CD4-positive, alpha-beta T cell treated with Interleukin-4 for 1 hour (primary cell): Measurements from ENCODE around the gene ZMYND19.
"Not testable (repeated sequence)": the region's sequence is repeated elsewhere in the genome, so short reads cannot be mapped to it uniquely, and the experiment has no call there.

ENCODE experiments used
- DNase-seq, 2 donors: peaks; one replicate each; pipeline ENCODE4 v3.0.0-alpha.2; 2020 to 2022

The ZMYND19 gene

GRCh38 chr9:137552022-137552768 is 38.1 kb downstream of the ZMYND19 start:
- DNase-seq = no peak

DNA sequence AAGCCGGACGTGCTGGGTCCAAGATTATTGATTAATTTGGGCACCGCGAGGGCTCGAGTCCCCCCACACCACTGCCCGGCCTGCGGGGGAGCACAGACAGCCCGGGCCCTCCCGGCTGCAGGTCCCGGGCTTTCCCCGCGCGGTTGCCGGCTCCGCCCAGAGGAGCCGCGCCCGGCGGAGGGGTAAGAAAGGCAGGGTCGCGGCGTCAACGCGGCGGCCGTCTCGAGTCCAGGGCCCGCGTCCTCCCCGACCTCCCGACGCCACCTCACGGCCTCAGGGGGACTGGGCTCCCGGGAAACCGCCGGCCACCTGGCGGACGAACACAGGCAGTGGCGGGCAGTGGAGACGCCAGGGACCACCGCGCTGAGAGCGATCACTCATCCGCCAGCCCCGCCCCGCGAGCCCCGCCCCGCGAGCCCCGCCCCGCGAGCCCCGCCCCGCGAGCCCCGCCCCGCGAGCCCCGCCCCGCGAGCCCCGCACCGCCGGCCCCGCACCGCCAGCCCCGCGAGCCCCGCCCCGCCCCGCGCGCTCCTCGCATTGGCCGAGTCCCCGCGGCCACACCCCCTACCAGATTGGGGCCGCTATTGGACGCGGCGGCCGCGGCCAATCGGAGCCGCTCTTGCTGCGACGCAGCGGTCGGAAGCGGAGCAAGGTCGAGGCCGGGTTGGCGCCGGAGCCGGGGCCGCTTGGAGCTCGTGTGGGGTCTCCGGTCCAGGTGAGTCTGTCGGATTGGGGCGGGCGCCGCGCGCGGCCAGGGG is 38.9 kb downstream of the ZMYND19 start, which contains the start of gene MRPL41:
Gene MRPL41 (plus strand): TSS at position 616 of the 758 bp plus-strand sequence. CDS start 203 bp downstream, outside the sequence.
- peak; percentile 90 to 91 for DNase-seq

DNA sequence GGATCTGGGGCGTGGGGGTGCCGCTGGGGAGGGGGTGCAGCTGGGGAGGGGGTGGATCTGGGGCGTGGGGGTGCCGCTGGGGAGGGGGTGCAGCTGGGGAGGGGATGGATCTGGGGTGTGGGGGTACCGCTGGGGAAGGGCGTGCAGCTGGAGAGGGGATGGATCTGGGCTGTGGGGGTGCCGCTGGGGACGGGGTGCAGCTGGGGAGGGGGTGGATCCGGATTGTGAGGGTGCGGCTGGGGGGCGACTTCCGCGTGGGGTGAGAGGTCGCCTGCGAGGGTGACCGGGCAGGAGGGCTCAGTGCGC is 39.4 kb downstream of the ZMYND19 start:
- not testable (repeated sequence) for DNase-seq

GRCh38 chr9:137550231-137550621 is 40.1 kb downstream of the ZMYND19 start, which contains the start of gene PNPLA7:
Gene PNPLA7 (minus strand): TSS chr9:137550402. CDS start chr9:137550197, 205 bp downstream.
- DNase-seq = peak; percentile 54 to 63

DNA sequence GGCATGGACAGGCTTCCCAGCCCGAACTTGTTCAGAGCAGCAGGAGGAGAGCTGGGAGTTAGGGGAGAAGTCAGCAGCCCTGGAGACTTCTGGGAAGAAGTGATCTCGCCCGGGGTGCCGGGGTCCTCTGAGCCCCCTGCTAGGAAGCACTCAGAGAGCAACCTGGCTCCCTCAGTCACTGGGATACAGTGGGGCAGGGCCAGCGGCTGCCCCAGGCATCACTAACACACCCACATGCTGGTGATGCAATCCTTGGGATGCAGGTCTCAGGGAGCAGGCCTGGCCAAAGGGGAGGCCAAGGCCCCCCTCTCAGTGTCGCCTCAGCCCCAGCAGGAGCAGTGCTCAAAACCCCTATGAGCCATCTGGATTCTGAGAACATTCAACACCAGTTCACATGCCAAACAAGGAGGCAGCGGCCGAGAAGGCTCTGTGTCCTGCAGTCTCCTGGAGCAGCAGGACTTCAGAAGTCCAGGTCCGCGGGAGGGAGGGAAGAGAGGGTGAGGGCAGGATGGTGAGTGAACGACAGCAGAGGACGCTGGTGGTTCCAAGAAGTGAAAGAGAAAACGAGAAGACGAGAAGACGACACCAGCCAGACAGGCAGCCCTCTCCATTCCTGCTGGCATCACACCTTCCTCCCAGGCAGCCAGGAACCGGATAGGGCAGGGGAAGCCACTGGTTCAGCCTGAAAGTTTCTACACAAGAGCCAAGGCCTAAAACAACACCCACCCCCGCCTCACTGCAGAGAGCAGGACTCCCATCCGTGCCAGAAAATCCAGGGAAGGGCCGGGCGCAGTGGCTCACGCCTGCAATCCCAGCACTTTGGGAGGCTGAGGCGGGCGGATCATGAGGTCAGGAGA is 42.4 kb downstream of the ZMYND19 start:
- DNase-seq = no peak

- no peak for DNase-seq
Measured at GRCh38 chr9:137545123-137545522, 45.2 kb downstream of the ZMYND19 start.

DNA sequence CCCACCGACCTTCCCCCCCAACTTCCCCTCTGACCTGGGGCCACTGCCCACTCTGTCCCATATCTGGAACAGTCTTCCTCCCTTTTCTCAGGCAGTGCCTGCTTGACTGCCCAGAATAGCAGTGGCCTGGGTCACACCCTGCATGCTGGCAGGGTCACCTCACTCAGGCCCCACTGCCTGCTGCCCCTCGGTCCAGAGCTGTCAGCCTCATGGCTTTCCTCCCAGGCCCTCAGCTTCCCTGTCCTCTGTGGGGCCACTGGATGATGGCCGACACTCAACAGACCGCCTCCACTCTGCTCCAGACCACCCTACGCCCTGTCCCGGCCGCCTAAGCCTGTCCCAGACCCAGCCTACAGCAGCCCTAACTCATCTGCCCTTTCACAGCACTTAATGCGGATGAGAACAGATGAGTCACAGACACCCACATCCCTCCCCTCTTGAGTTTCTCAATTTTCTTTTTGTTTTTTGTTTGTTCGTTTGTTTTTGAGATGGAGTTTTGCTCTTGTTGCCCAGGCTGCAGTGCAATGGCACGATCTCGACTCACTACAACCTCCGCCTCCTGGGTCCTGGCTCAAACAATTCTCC is 46.0 kb downstream of the ZMYND19 start:
- no peak for DNase-seq

- no peak for DNase-seq
Measured at GRCh38 chr9:137543237-137543963, 46.9 kb downstream of the ZMYND19 start.

DNA sequence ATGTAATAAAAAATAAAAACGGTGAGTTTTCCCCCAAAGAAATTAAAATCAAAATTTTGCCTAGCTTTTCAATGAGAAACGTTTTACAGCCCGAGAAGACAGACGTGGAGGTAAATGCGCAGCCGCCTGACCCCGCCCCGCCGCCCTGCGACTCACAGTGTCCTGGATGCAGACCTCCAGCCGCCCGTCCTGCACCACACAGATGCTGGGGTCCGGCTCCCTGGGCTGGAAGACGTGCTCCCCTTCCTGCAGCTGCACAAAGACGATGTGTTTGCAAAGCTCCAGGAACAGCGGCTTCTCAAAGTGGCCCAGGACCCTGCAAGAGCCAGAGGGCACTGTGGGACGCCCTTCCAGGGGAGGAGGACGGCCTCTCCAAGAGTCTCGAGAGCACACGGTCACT is 47.8 kb downstream of the ZMYND19 start:
- DNase-seq = no peak

DNA sequence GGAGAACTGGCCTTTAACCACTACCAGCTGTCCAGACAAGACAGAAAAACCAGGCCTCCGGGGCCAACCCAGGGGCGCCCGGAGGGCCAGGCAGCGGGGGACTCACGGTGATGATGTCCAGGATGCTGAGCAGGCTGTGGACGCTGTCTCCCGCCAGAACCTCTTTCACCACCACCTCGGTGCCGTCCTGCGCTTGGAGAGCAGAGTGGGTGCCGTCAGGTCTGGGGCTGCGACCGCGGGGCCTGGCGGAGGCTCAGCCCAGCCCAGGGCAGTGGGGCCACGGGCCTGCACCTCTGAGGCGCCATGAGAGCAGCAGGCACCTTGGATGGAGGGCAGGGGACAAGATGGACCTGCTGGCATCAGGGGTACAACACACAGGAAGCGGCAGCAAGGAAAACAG is 49.8 kb downstream of the ZMYND19 start:
- DNase-seq = no peak

GRCh38 chr9:137538058-137538457 is 52.3 kb downstream of the ZMYND19 start:
- DNase-seq = no peak

- DNase-seq = peak; percentile 23 to 24
Measured at GRCh38 chr9:137536594-137537131, 53.6 kb downstream of the ZMYND19 start.

DNA sequence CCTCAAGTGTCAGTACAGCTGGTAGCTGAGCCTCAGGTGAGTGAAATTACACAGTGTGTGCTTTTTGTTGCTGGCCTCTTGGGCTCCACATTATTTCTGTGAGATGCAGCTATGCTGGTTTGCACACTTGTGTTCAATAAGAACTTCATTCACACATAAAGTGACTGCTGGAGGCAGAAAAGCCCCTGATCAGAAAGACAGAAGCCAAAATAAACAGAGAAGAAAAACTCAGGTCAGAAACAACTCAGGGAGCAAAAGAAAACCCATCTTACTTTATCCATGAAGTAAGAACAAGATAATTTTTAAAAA is 55.2 kb downstream of the ZMYND19 start:
- no peak for DNase-seq

GRCh38 chr9:137534256-137535119 is 55.8 kb downstream of the ZMYND19 start:
- DNase-seq = peak; percentile 18 to 50

DNA sequence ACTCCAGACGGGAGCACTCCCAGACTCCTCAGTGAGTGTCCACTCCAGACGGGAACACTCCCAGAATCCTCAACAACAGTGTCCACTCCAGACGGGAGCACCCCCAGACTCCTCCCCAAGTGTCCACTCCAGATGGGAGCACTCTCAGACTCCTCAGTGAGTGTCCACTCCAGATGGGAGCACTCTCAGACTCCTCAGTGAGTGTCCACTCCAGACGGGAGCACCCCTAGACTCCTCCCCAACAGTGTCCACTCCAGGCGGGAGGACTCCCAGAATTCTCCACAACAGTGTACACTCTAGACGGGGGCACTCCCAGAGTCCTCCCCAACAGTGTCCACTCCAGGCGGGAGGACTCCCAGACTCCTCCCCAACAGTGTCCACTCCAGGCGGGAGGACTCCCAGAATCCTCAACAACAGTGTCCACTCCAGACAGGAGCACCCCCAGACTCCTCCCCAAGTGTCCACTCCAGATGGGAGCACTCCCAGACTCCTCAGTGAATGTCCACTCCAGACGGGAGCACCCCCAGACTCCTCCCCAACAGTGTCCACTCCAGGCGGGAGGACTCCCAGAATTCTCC is 57.3 kb downstream of the ZMYND19 start:
- not testable (repeated sequence) for DNase-seq
